GM06990 (cell line): ENCODE data around the gene OR51B6.

Experiments
- DNase-seq: peaks from one replicate; pipeline ENCODE4 v3.0.0-alpha.2; 2011; ENCODE audit not compliant: insufficient read length; ENCODE audit errors: extremely low read depth
- H3K27me3 ChIP-seq: replicated peaks from 2 replicates; pipeline ENCODE4 v1.6.0; 2011; ENCODE audit warnings: low read length; ENCODE audit not compliant: control insufficient read depth, insufficient read depth
- H3K36me3 ChIP-seq: 2 replicates; pipeline ENCODE4 v1.5.1; 2011; ENCODE audit warnings: low read length; ENCODE audit not compliant: control insufficient read depth, insufficient read depth
- H3K4me3 ChIP-seq: replicated peaks from 2 replicates; pipeline ENCODE4 v1.5.1; 2011; ENCODE audit warnings: low read depth, mild to moderate bottlenecking, control low read depth, low read length
- CTCF ChIP-seq: IDR thresholded peaks from 2 replicates; pipeline ENCODE4 v1.5.1; 2011; ENCODE audit warnings: low read length, control low read depth, mild to moderate bottlenecking, inconsistent platforms; ENCODE audit not compliant: insufficient read depth, poor library complexity, severe bottlenecking

OR51B6 gene

GRCh38 chr11:5368502-5369043, 17.3 kb downstream of the OR51B6 start:
- no peak overlapping the region for H3K4me3 ChIP-seq
- H3K36me3 ChIP-seq, result no peaks in the 10 kb centered on the region
- no peaks in the 10 kb centered on the region; the same call in 1 of the 2 replicates for H3K27me3 ChIP-seq
- no peak for DNase-seq
- no peak for TF ChIP-seq CTCF

GRCh38 chr11:5369789-5370188, 18.5 kb downstream of the OR51B6 start:
- no peak for DNase-seq
- H3K36me3 ChIP-seq, result no peaks in the 10 kb centered on the region
- H3K27me3 ChIP-seq, result no peaks in the 10 kb centered on the region; the same call in 1 of the 2 replicates
- TF ChIP-seq CTCF, result peak; percentile 11
- no peak overlapping the region for H3K4me3 ChIP-seq

- no peak for DNase-seq
- Histone ChIP-seq H3K36me3 (no peaks in the 10 kb centered on the region), H3K27me3 (no peaks in the 10 kb centered on the region), H3K4me3 (no peak overlapping the region)
- peak; percentile 78 for TF ChIP-seq CTCF
Measured at GRCh38 chr11:5380740-5381342, 29.5 kb downstream of the OR51B6 start.

GRCh38 chr11:5383576-5383975, 32.3 kb downstream of the OR51B6 start, which contains the start of gene OR51M1:
Gene OR51M1 (plus strand): TSS chr11:5383812. CDS start chr11:5389399, 5,587 bp downstream.
- H3K27me3 ChIP-seq, result no peaks in the 10 kb centered on the region
- no peaks in the 10 kb centered on the region for H3K36me3 ChIP-seq
- TF ChIP-seq CTCF, result no peak
- DNase-seq, result no peak
- H3K4me3 ChIP-seq, result no peak within 1 kb of the TSS

- no peaks in the 10 kb centered on the region for H3K36me3 ChIP-seq
- no peak for TF ChIP-seq CTCF
- DNase-seq, result no peak
- no peak overlapping the region for H3K4me3 ChIP-seq
- H3K27me3 ChIP-seq, result no peaks in the 10 kb centered on the region
Measured at GRCh38 chr11:5384335-5384734, 33.0 kb downstream of the OR51B6 start.
